ENCODE data around the gene AGRP.

DNA sequence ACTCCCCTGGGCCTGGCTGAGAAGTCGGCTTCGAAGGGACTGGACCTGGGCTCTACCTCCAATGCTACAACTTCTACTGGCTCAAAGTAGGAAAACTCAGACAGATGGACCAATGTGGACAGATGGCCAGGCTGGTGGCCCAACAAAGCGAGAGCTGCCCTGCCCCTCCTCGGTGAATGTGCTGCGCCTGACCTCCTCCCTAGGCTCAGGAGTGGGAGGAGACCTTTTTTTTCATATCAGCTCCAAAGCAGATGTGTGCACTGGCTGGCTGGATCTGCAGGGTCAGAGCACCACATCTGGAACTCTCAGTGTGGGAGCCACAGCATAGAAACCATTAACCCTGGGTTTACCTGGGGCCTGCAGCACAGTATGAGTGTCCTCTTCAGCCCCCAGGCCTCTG, 23.2 kb downstream of the AGRP start:
- TF ChIP-seq GATA2 (IDR thresholded peaks at IDR 0.05; ENCODE audit: low read depth, low read length) (no peak), GATA3 (IDR thresholded peaks at IDR 0.05; ENCODE audit: low read depth, low read length) (no peak)

All from SH-SY5Y (cell line).